DOHH2 (cell line): ENCODE results near the gene ATRN.

Experiments used
- H3F3A ChIP-seq: fragments of 200-600 bp; sonication (generic), shearing (Covaris generic); 2 replicates; pipeline ENCODE4 v1.6.0; 2016; ENCODE audit warnings: antibody characterized with exemption, mild to moderate bottlenecking; ENCODE audit not compliant: control insufficient read depth, insufficient read depth
- H3K27ac ChIP-seq: fragments of 200-600 bp; sonication (generic); 2 replicates; pipeline ENCODE4 v1.5.1; 2014; ENCODE audit warnings: low read depth, mild to moderate bottlenecking, low read length, moderate library complexity
- H3K27me3 ChIP-seq: fragments of 200-600 bp; sonication (generic); 2 replicates; pipeline ENCODE4 v1.6.1; 2014; ENCODE audit warnings: mild to moderate bottlenecking, low read length, mixed read lengths; ENCODE audit not compliant: control insufficient read depth
- H3K36me3 ChIP-seq: fragments of 200-600 bp; sonication (generic); 2 replicates; pipeline ENCODE4 v1.6.1; 2014; ENCODE audit warnings: mild to moderate bottlenecking, low read length, moderate library complexity, mixed read lengths; ENCODE audit not compliant: control insufficient read depth
- H3K4me1 ChIP-seq: fragments of 200-600 bp; sonication (generic); 2 replicates; pipeline ENCODE4 v1.6.1; 2014; ENCODE audit warnings: mild to moderate bottlenecking, low read length, mixed read lengths; ENCODE audit not compliant: control insufficient read depth
- H3K4me2 ChIP-seq: fragments of 200-600 bp; sonication (generic); 2 replicates; pipeline ENCODE4 v1.6.0; 2014; ENCODE audit warnings: mild to moderate bottlenecking, low read length, moderate library complexity
- H3K4me3 ChIP-seq: fragments of 200-600 bp; sonication (generic); 2 replicates; pipeline ENCODE4 v1.5.1; 2014; ENCODE audit warnings: mild to moderate bottlenecking, low read length, mixed read lengths
- H3K79me2 ChIP-seq: fragments of 200-600 bp; sonication (generic); 2 replicates; pipeline ENCODE4 v1.6.1; 2014; ENCODE audit warnings: mild to moderate bottlenecking, low read length, mixed read lengths; ENCODE audit not compliant: control insufficient read depth
- H3K9me2 ChIP-seq: fragments of 200-600 bp; sonication (generic); replicated peaks from 2 replicates; pipeline ENCODE4 v1.6.1; 2014; ENCODE audit warnings: mild to moderate bottlenecking, low read length, mixed read lengths; ENCODE audit not compliant: control insufficient read depth
- H3K9me3 ChIP-seq: fragments of 200-600 bp; sonication (generic); 2 replicates; pipeline ENCODE4 v1.6.1; 2014; ENCODE audit warnings: antibody characterized with exemption, low read length, mixed read lengths; ENCODE audit not compliant: control insufficient read depth, insufficient read depth
- H4K20me1 ChIP-seq: fragments of 200-600 bp; sonication (generic); 2 replicates; pipeline ENCODE4 v1.6.0; 2014; ENCODE audit warnings: low read depth, mild to moderate bottlenecking, antibody characterized with exemption, low read length, moderate library complexity; ENCODE audit not compliant: control insufficient read depth, insufficient read depth
- CTCF ChIP-seq: fragments of 200-600 bp; sonication (generic); IDR thresholded peaks from one replicate; pipeline ENCODE4 v1.5.1; 2014; ENCODE audit warnings: antibody characterized with exemption, mild to moderate bottlenecking, low read depth, low read length; ENCODE audit not compliant: poor library complexity, severe bottlenecking
- EZH2phosphoT487 ChIP-seq: fragments of 200-600 bp; sonication (generic); IDR thresholded peaks from 2 replicates; pipeline ENCODE4 v1.6.1; 2017; ENCODE audit warnings: borderline replicate concordance, mild to moderate bottlenecking, antibody characterized with exemption, low read length, moderate library complexity, mixed read lengths

Gene ATRN

GRCh38 chr20:3622406-3622805, 151.6 kb downstream of the ATRN start:
- Histone ChIP-seq H3K79me2 (no peaks in the 10 kb centered on the region), H3K4me1 (0 out of 2 replicates have a peak, but pooled peaks cover 3% of the 10 kb centered on the region), H3F3A (no peaks in the 10 kb centered on the region), H3K4me2 (no peak overlapping the region), H3K9me3 (no peaks in the 10 kb centered on the region), H3K27ac (no peak overlapping the region), H4K20me1 (no peaks in the 10 kb centered on the region), H3K27me3 (no peaks in the 10 kb centered on the region), H3K9me2 (no peaks in the 10 kb centered on the region), H3K4me3 (no peak overlapping the region), H3K36me3 (no peaks in the 10 kb centered on the region)
- TF ChIP-seq EZH2phosphoT487 (no peak), CTCF (no peak)

- no peak overlapping the region for H3K4me3 ChIP-seq
- H3K9me2 ChIP-seq, result no peaks in the 10 kb centered on the region
- no peaks in the 10 kb centered on the region for H3K27me3 ChIP-seq
- no peak overlapping the region for H3K4me2 ChIP-seq
- no peak overlapping the region for H3K27ac ChIP-seq
- H3K9me3 ChIP-seq, result no peaks in the 10 kb centered on the region
- no peaks in the 10 kb centered on the region for H3F3A ChIP-seq
- H3K36me3 ChIP-seq, result no peaks in the 10 kb centered on the region
- no peaks in the 10 kb centered on the region for H4K20me1 ChIP-seq
- H3K4me1 ChIP-seq, result no peaks in the 10 kb centered on the region
- H3K79me2 ChIP-seq, result no peaks in the 10 kb centered on the region
- TF ChIP-seq CTCF (no peak), EZH2phosphoT487 (no peak)
Measured at GRCh38 chr20:3627476-3627875, 156.7 kb downstream of the ATRN start.

- H3K4me1 ChIP-seq, result no peaks in the 10 kb centered on the region
- H3K4me2 ChIP-seq, result no peak overlapping the region
- H3K4me3 ChIP-seq, result no peak overlapping the region
- H4K20me1 ChIP-seq, result no peaks in the 10 kb centered on the region
- H3K79me2 ChIP-seq, result no peaks in the 10 kb centered on the region
- no peaks in the 10 kb centered on the region for H3K27me3 ChIP-seq
- H3K9me2 ChIP-seq, result no peaks in the 10 kb centered on the region
- no peaks in the 10 kb centered on the region for H3K9me3 ChIP-seq
- H3K36me3 ChIP-seq, result no peaks in the 10 kb centered on the region
- no peaks in the 10 kb centered on the region for H3F3A ChIP-seq
- H3K27ac ChIP-seq, result no peak overlapping the region
- no peak for TF ChIP-seq EZH2phosphoT487
- TF ChIP-seq CTCF, result no peak
Measured at GRCh38 chr20:3628502-3629314, 157.9 kb downstream of the ATRN start.
